Panc1 (cell line): ENCODE data around the gene FAT1. TPM values are rescaled to one million over a fixed set of nuclear protein-coding genes. Genes with fewer than 3 reads are reported as not detected.

Source experiments
- ATAC-seq: fragments of 200-7000 bp; cut with Tn5 transposase; 2 replicates; pipeline ENCODE4 v1.9.1; 2020; ENCODE audit warnings: mild to moderate bottlenecking, moderate library complexity
- BruUV-seq: library from RNA; stranded (reverse); fragments of 400-500 nt; replicated peaks from 2 replicates; lab custom pipeline; 2021; lab: Mats Ljungman, UMichigan
- CTCF ChIA-PET: fragments of 300-600 bp; sonication (Branson Sonifier 250); formaldehyde crosslinking; loops from one replicate; lab custom pipeline; 2022; ENCODE audit warnings: antibody characterized with exemption; lab: Charles Lee
- POLR2A ChIA-PET: fragments of 300-600 bp; sonication (Branson Sonifier 250); formaldehyde crosslinking; loops from one replicate; lab custom pipeline; 2022; ENCODE audit warnings: antibody characterized with exemption; lab: Charles Lee
- DNase-seq: peaks from one replicate; pipeline ENCODE4 v3.0.0-alpha.2; 2010; ENCODE audit warnings: low read depth, low spot score
- H3K27ac ChIP-seq: 2 replicates; pipeline ENCODE4 v1.5.1; 2011; ENCODE audit warnings: mild to moderate bottlenecking, low read length, inconsistent platforms
- H3K27me3 ChIP-seq: fragments of 200-500 bp; sonication (Bioruptor generic); 2 replicates; pipeline ENCODE4 v1.6.0; 2014; ENCODE audit warnings: low read length, inconsistent platforms; ENCODE audit not compliant: control insufficient read depth, insufficient read depth
- H3K36me3 ChIP-seq: fragments of 200-500 bp; sonication (Bioruptor generic); 2 replicates; pipeline ENCODE4 v1.5.1; 2014; ENCODE audit warnings: inconsistent platforms, mild to moderate bottlenecking, low read length, moderate library complexity; ENCODE audit not compliant: control insufficient read depth, insufficient read depth
- H3K4me1 ChIP-seq: 2 replicates; pipeline ENCODE4 v1.5.1; 2011; ENCODE audit warnings: inconsistent platforms, mild to moderate bottlenecking, low read length, moderate library complexity; ENCODE audit not compliant: control insufficient read depth, insufficient read depth
- H3K4me3 ChIP-seq, 2 experiments: 2 replicates each; pipeline ENCODE4 v1.5.1; 2011 to 2012; ENCODE audit warnings: low read depth in 2 of 2, low read length in 2 of 2, mild to moderate bottlenecking in 2 of 2, inconsistent platforms in 1 of 2, moderate library complexity in 1 of 2
- H3K9me3 ChIP-seq: fragments of 200-500 bp; sonication (Bioruptor generic); 2 replicates; pipeline ENCODE4 v1.5.1; 2014; ENCODE audit warnings: low read depth, mild to moderate bottlenecking, inconsistent platforms, low read length, moderate library complexity; ENCODE audit not compliant: control insufficient read depth, insufficient read depth
- POLR2AphosphoS5 ChIP-seq: IDR thresholded peaks from 2 replicates; pipeline ENCODE4 v1.6.1; 2012; ENCODE audit warnings: mild to moderate bottlenecking, low read depth, low read length, moderate library complexity
- REST ChIP-seq, 2 experiments: IDR thresholded peaks; 2 replicates each; pipeline ENCODE4 v1.6.1; 2011 to 2012; ENCODE audit warnings: low read depth in 2 of 2, control low read depth in 1 of 2, low read length in 1 of 2, mild to moderate bottlenecking in 1 of 2, moderate library complexity in 1 of 2; ENCODE audit not compliant: insufficient read depth in 1 of 2
- SIN3A ChIP-seq: IDR thresholded peaks from 2 replicates; pipeline ENCODE4 v1.6.1; 2012; ENCODE audit warnings: low read depth, mild to moderate bottlenecking, low read length, moderate library complexity, borderline replicate concordance; ENCODE audit not compliant: insufficient read depth
- TCF7L2 ChIP-seq: IDR thresholded peaks from 2 replicates; pipeline ENCODE4 v1.6.1; 2011; ENCODE audit warnings: mild to moderate bottlenecking, low read depth, low read length, inconsistent platforms
- in situ Hi-C: cut with HindIII; loops from 2 replicates; pipeline ENCODE4 v1.10.0; 2016; ENCODE audit warnings: low sequenced_read_pairs, low pct_unique_long_range_greater_than_20kb
- intact Hi-C: fragments of 100-400 bp; cut with micrococcal nuclease; formaldehyde crosslinking; loops from one replicate; pipeline ENCODE4 v1.10.0; 2022; ENCODE audit not compliant: unreplicated experiment
- total RNA-seq: library from RNA; stranded (reverse); gene quantifications from one replicate; pipeline ENCODE4 v1.2.1, GENCODE V29; 2021; ENCODE audit not compliant: unreplicated experiment
- TF ChIP-seq, protein P1 (sequence below): fragments of 450-650 bp; IDR thresholded peaks from 2 replicates; pipeline ENCODE4 v1.5.1; 2017; ENCODE audit warnings: mild to moderate bottlenecking

The FAT1 gene
- total RNA-seq, 1 experiment from 2014 or later: 288 TPM

DNA sequence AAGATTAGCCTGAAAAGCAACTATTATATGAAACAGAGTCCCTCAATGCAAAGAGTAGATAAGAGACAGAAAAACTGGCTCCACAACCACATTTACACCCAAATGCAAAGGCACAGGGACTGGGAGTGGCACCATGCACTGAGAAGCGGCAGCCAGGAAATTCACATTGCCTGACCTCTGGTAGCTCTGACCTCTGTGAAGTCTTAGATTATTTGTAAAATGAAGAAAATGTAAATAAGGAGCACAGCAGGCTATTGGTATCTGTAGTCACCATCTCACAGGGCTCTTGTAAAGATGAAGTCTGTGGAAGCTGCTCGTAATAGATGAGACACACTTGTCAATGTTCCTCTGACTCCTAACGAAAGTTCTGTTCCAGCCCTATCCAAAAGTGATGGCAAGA, 69.7 kb downstream of the FAT1 start:
- ATAC-seq (peak; percentile 56), DNase-seq (no peak)
- Histone ChIP-seq H3K27ac (peak overlapping the region; percentile 81), H3K36me3 (peaks cover 9% of the 10 kb centered on the region; the same call in 1 of the 2 replicates), H3K4me3 (no peak overlapping the region), H3K4me1 (peaks cover 64% of the 10 kb centered on the region), H3K27me3 (no peaks in the 10 kb centered on the region), H3K9me3 (no peaks in the 10 kb centered on the region)
- in situ Hi-C loops: no loop called here
- POLR2A ChIA-PET: no interaction called here
- no TSS peak for BruUV-seq
- CTCF ChIA-PET: no interaction called here
- intact Hi-C loops: no loop called here
- TF ChIP-seq TCF7L2 (no peak), SIN3A (no peak), POLR2AphosphoS5 (no peak), REST (IDR thresholded peaks at IDR 0.05; ENCODE audit: insufficient read depth in 1 of 2, low read depth in 2 of 2, low read length in 1 of 2) (no peak)
- TF ChIP-seq, protein P1, sequence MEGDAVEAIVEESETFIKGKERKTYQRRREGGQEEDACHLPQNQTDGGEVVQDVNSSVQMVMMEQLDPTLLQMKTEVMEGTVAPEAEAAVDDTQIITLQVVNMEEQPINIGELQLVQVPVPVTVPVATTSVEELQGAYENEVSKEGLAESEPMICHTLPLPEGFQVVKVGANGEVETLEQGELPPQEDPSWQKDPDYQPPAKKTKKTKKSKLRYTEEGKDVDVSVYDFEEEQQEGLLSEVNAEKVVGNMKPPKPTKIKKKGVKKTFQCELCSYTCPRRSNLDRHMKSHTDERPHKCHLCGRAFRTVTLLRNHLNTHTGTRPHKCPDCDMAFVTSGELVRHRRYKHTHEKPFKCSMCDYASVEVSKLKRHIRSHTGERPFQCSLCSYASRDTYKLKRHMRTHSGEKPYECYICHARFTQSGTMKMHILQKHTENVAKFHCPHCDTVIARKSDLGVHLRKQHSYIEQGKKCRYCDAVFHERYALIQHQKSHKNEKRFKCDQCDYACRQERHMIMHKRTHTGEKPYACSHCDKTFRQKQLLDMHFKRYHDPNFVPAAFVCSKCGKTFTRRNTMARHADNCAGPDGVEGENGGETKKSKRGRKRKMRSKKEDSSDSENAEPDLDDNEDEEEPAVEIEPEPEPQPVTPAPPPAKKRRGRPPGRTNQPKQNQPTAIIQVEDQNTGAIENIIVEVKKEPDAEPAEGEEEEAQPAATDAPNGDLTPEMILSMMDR: no peak

DNA sequence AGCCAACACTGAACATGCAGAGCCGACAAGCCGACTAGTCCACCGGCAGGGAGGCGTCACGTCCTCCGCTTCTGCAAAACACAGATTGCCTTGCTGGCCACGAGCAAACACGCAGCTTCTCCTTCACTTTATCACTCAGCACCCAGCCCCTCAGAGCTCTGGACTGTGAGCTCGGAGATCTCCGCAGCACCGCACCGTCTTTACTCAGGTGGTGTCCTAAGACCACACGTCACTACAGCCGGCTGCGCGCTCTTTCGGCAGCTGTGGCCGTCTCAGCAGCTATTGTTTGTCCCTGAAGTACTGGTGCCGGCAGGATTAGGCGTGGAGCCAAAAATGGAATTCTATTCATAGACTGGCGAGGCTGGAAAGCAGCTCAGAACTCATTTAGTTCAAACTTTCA, 72.0 kb downstream of the FAT1 start:
- Histone ChIP-seq H3K9me3 (no peaks in the 10 kb centered on the region), H3K36me3 (peaks cover 13% of the 10 kb centered on the region), H3K27me3 (no peaks in the 10 kb centered on the region), H3K27ac (peak overlapping the region; percentile 81), H3K4me1 (peaks cover 50% of the 10 kb centered on the region), H3K4me3 (peak overlapping the region; percentile 4 to 36; a peak in 3 of 4 replicates)
- no peak for TF ChIP-seq SIN3A
- TF ChIP-seq POLR2AphosphoS5: no peak; the same call in 1 of the 2 replicates
- TF ChIP-seq TCF7L2: no peak
- no peak for TF ChIP-seq REST (IDR thresholded peaks at IDR 0.05; ENCODE audit: insufficient read depth in 1 of 2, low read depth in 2 of 2, low read length in 1 of 2)
- TF ChIP-seq, protein P1: no peak
- ChIA-PET POLR2A (no interaction called here), CTCF (no interaction called here)
- intact Hi-C loops: no loop called here
- peak; percentile 81 for ATAC-seq
- no TSS peak for BruUV-seq
- in situ Hi-C loops: no loop called here
- no peak for DNase-seq
